OCI-M2 (cell line): ENCODE data around the gene E2F4.

Source experiments
- DNase-seq: peaks from one replicate; lab custom pipeline; 2025; ENCODE audit not compliant: unreplicated experiment; lab: John Stamatoyannopoulos, UW

E2F4 gene

GRCh38 chr16:67190448-67191399 lies 1.2 kb upstream of the E2F4 start:
- no peak for DNase-seq

DNA sequence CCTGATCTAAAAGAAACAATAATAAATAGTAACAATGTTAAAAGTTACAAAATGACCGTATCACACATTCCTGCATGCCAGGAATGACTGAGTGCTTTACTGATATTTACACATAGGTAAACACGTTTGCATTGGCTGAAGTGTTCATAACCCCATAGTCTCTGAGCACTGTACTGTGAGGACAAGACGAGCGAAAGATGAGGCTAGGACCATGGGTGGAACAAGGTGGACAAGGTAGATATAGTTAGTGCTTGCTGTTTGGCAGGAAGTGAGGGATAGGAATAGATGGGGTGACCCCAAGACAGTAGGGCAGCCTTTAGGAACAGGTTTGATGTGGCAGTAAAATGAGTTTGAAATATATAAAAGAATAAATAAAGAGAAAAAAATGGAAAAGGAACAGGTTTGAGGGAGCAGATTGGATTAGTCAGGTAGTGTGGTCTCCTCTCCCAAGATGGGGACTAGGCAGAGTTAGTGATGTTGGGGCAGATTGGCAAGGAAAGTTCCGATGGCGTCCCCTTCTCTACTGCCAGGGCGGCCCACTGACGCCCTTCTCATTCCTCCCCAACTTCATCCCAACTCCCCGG lies 452 bp upstream of the E2F4 start:
- DNase-seq = no peak

DNA sequence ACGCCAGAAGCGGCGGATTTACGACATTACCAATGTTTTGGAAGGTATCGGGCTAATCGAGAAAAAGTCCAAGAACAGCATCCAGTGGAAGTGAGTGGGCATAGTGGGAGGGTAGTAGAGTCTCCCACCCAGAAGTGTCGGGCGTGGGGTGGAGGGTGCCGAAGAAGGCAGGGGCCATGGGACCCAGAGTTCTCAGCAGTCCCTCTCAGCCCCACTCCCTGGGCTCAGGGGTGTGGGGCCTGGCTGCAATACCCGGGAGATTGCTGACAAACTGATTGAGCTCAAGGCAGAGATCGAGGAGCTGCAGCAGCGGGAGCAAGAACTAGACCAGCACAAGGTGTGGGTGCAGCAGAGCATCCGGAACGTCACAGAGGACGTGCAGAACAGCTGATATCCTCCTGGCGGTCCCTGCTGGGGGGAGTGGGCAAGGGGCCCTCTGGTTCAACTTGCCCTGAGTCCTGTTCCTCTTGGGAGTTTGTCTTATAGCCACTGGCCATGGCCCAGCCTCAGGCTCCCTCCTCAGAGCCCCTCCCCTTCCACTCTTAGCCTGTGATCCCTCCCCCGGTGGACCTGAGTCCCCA lies 916 bp downstream of the E2F4 start:
- no peak for DNase-seq

DNA sequence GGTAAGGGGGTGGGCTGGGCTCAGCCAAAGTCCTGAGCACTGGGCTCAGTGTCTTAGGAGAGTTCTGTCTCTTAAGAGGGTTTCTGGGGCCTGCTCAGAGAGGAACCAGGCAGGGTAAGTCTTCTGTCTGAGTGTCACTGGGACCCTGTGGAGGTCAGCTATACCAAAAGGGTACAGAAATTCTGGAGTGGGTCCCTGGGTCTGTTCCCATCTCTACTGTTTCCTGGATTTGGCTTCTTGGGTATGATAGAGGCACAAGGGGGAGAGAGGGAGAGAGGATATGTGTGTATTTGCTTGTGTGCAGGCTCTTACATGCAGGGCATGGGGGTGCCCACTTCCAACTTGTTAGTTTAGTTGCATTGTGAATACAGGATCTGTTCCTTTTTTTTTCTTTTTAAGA lies 1.6 kb downstream of the E2F4 start:
- no peak for DNase-seq

DNA sequence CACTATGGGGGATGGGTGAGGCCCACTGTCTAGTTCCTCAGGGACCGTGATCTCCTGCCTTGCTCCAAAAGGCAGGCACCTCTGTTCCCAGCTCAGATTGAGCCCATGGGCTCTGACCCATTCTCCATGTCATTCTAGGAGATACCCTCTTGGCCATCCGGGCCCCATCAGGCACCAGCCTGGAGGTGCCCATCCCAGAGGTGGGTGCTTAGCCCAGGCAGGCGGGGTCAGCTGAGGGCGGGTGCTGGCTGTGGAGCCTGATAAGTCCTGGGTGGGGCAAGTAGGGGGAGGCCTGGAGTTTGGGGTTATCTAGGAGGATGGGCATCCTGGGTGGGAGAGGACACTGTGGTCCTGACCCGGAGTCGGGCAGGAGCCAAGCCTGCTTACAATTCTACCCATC lies 2.3 kb downstream of the E2F4 start:
- DNase-seq = no peak

- no peak for DNase-seq
Observed at GRCh38 chr16:67195676-67196075, 3.7 kb downstream of the E2F4 start.

DNA sequence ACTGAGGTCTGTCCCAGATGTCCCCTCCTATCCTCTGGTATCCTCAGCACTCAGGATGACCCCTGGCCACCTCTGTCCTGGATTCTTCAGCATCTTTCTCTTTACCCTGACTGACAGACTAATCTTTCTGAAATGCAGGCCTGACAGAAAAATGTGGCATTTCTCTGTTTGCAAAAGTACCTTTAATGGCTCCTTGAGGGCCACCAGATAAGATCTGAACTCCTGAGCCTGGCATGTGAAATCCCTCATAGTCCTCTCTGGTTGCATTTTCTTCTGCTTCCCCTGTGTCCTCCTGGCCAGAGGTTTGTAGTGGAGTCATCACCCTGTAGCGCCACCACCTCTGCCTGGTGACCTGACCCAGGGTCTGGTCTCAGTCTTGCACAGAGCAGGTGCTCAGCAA lies 4.9 kb downstream of the E2F4 start:
- DNase-seq = no peak

GRCh38 chr16:67197704-67198103 lies 5.7 kb downstream of the E2F4 start:
- no peak for DNase-seq

DNA sequence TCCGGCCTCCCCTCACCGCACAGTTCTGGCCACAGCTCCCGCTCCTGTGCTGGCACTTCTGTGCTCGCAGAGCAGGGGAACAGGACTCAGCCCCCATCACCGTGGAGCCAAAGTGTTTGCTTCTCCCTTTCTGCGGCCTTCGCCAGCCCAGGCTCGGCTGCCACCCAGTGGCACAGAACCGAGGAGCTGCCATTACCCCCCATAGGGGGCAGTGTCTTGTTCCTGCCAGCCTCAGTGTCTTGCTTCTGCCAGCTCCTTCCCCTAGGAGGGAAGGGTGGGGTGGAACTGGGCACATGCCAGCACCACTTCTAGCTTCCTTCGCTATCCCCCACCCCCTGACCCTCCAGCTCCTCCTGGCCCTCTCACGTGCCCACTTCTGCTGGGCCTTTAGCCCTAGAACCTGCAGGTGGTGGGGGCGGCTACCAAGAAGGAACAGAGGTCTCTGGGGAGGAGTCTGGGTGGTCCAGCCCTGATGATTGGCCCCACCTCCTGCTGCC lies 6.3 kb downstream of the E2F4 start:
- DNase-seq = no peak

DNA sequence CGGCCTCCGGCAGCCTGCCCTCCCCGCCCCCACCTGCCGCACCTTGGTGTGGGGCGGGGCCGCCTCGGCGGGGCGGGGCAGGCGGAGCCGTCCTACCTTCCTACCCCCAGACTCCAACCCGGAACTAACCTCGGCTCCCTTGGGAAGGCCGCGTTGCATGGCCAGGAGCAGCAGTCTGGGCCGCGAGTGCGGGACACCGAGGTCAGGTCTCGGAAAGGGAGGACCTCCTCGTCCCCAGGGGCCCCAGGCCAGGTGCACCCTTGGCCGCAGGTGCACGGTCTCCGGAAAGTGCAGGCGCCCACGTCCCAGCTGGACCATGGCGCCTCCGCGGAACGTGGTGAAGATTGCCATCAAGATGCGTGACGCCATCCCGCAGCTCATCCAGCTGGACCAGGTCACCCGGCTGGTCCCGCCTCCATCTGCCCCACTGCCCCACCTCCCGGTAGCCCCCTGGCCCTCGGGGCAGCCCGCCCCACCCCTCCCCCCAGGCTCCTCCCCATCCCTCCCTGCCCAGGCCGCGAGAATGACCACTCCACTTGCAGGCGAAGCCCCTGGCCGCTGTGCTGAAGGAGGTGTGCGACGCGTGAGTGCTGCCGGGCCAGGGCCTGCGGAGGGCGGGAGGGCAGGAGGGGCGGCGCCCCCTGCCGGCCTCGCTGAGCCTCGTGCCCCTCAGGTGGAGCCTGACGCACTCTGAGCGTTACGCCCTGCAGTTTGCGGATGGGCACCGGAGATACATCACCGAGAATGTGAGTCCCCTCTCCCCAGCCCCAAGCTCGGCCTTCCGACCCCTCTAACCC lies 7.3 kb downstream of the E2F4 start, which contains the start of gene ELMO3:
Gene ELMO3 (plus strand): TSS at position 121 of the 797 bp plus-strand sequence. CDS start 196 bp downstream, at position 317.
- no peak for DNase-seq

- DNase-seq = no peak
Observed at GRCh38 chr16:67199808-67200198, 7.8 kb downstream of the E2F4 start.

DNA sequence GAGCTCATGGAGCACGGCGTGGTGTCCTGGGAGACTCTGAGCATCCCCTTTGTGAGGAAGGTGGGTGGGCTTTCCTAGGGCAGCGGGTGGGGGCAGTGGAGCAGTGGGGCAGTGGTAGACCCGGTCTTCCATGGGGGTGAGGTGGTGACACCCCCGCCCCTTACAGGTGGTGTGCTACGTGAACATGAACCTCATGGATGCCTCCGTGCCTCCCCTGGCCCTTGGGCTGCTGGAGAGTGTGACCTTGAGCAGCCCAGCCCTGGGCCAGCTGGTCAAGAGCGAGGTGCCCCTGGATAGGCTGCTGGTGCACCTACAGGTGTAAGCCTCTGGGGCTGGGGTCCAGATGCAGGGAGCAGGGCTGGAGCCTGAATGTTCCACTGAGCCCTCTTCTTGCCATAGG lies 8.5 kb downstream of the E2F4 start:
- DNase-seq = no peak

DNA sequence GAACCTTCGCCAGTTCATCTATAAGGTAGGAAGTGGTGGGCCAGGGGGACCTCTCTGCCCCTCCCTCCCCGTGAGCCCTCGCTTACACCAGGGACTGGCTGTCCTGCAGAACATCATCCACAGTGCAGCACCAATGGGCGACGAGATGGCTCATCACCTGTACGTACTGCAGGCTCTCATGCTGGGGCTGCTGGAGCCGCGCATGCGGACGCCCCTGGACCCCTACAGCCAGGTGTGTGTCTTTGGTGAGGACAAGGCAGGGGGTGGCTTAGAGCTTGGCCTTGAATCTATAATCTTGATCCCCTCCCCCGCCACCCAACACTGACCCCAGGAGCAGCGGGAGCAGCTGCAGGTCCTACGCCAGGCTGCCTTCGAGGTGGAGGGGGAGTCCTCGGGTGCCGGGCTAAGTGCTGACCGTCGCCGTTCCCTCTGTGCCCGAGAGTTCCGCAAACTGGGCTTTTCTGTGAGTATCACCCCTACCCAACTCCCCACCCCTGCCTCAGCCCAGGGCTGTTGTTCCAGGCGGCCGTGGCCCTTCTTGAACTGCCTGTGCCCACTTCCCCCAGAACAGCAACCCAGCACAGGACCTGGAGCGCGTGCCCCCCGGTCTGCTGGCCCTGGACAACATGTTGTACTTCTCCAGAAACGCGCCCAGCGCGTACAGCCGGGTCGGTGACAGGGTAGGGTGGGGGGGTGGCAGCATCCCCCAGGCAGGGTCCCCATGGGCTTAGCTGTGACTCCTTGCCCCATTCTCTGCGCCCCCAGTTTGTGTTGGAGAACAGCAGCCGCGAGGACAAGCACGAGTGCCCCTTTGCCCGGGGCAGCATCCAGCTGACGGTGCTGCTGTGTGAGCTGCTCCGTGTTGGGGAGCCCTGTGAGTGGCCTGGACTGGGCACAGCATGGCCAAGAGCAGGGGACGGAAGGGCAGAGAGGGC lies 9.7 kb downstream of the E2F4 start:
- DNase-seq = no peak

DNA sequence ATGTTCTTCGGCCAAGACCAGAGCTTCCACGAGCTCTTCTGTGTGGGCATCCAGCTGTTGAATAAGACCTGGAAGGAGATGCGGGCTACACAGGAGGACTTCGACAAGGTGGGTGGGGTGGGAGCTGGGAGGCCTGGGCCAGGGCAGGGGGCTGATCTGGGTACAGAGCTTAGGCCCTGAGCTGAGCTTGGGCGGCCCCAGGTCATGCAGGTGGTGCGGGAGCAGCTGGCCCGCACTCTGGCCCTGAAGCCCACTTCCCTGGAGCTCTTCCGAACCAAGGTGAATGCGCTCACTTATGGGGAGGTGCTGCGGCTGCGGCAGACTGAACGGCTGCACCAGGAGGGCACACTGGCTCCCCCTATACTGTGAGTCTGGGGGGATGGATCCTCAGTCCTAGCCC lies 10.5 kb downstream of the E2F4 start:
- no peak for DNase-seq

- no peak for DNase-seq
Observed at GRCh38 chr16:67202956-67203493, 11.1 kb downstream of the E2F4 start.

- no peak for DNase-seq
Observed at GRCh38 chr16:67204076-67204475, 12.1 kb downstream of the E2F4 start.

GRCh38 chr16:67206129-67206837 lies 14.3 kb downstream of the E2F4 start:
- no peak for DNase-seq

DNA sequence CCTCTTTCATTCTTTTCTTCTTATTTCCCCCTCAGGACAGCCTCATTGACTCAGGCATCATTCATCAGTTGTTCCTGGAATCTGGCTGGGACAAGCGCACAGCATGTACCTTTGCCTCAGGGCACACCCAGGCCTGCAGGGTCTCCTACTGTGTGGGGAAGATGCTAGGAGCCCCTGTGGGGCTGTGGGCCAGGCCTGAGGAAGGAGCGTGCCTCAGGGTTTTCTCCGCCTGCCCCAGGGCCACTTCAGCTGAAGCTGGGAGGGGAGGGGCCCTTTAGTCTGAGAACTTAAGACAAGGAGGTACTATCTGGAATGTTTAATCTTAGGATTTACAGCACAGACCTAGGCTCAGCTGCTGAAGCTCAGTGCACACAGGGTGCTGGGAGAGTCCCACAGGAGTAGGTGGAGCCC lies 14.9 kb downstream of the E2F4 start:
- DNase-seq = no peak
